ENCODE measurements around the gene FOXK2.
"Not testable (repeated sequence)": the region's sequence is repeated elsewhere in the genome, so short reads cannot be mapped to it uniquely, and the experiment has no call there.

FOXK2 gene

DNA sequence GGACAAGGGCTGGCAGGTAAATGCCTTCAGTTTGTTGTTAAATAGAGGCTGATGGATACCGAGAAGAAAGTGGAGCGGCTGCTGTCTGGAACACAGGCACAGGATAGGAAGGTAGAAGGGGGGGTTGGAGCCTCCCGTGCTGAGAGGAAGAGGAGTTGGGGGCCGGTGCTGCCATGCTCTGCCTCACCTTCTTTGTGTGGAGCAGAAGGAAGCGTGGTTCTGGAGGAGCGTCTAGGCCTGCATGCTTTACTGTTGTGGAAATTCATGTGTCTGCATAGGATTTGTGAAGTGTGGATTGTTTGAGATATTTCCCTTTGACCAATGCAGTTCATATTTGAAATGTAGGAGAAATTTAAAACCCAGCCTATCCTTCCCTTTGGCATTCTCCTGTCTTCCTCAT lies 52.3 kb downstream of the FOXK2 start:
- DNase-seq (ENCODE audit: extremely low read depth, low read depth) = no peak
- TF ChIP-seq, protein P1, sequence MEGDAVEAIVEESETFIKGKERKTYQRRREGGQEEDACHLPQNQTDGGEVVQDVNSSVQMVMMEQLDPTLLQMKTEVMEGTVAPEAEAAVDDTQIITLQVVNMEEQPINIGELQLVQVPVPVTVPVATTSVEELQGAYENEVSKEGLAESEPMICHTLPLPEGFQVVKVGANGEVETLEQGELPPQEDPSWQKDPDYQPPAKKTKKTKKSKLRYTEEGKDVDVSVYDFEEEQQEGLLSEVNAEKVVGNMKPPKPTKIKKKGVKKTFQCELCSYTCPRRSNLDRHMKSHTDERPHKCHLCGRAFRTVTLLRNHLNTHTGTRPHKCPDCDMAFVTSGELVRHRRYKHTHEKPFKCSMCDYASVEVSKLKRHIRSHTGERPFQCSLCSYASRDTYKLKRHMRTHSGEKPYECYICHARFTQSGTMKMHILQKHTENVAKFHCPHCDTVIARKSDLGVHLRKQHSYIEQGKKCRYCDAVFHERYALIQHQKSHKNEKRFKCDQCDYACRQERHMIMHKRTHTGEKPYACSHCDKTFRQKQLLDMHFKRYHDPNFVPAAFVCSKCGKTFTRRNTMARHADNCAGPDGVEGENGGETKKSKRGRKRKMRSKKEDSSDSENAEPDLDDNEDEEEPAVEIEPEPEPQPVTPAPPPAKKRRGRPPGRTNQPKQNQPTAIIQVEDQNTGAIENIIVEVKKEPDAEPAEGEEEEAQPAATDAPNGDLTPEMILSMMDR (IDR thresholded peaks at IDR 0.05; ENCODE audit: low read depth, low read length) = no peak

DNA sequence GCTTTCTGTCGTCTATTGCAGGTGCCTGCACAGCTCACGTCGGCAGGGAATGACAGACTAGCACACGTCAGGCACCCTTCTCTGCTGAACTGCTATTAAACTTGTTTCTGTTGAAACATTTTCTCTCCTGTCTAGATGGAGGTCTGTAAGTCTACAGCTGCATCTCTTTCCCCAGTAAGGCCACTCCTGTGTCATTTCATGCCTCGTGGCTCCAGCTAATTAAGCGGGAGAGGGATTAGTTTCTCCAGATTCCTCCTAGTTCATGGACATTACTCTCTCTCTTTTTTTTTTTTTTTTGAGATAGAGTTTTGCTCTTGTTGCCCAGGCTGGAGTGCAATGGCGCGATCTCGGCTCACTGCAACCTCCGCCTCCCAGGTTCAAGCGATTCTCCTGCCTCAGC lies 54.5 kb downstream of the FOXK2 start:
- no peak for DNase-seq (ENCODE audit: extremely low read depth, low read depth)
- TF ChIP-seq, protein P1 (IDR thresholded peaks at IDR 0.05; ENCODE audit: low read depth, low read length) = no peak

DNA sequence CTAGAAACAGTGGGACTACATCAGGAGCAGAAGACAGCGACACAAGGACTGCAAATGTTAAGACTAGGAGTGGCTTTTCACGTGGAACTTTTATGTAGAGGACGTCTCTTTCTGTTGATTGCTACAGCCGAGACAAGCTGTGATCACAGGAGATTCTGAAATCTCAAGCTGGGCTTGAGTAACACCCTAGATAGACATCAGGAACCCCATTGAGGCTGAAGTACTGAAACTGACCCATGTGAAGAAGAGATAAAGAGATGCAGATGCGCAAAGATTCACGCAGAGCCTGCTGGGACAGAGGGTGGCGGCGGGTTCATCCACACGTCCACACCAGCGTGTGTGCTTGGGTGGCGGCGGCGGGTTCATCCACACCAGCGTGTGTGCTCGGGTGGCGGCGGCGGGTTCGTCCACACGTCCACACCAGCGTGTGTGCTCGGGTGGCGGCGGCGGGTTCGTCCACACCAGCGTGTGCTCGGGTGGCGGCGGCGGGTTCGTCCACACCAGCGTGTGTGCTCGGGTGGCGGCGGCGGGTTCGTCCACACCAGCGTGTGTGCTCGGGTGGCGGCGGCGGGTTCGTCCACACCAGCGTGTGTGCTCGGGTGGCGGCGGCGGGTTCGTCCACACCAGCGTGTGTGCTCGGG lies 56.2 kb downstream of the FOXK2 start:
- not testable (repeated sequence) for DNase-seq (ENCODE audit: extremely low read depth, low read depth)

DNA sequence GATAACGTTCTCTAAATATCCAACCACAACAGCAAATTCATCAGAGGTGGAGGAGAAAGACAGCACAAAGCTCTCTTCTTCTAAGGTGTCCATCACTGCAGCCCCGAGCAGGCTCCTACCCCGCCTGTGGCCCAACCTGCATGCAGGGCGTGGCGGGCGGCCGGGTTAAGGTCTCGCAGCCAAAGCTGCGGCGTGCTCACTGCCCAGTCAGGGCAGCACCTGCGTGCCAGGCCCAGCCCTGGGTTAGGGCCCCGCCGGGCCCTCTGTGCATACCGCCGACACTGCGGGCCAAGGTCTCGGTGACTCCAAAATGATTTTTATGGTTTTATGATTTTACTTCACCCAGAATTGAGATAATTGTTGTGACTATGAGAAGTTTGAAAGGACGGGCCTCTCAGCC lies 57.8 kb downstream of the FOXK2 start:
- TF ChIP-seq, protein P1 (IDR thresholded peaks at IDR 0.05; ENCODE audit: low read depth, low read length) = no peak
- no peak for DNase-seq (ENCODE audit: extremely low read depth, low read depth)

DNA sequence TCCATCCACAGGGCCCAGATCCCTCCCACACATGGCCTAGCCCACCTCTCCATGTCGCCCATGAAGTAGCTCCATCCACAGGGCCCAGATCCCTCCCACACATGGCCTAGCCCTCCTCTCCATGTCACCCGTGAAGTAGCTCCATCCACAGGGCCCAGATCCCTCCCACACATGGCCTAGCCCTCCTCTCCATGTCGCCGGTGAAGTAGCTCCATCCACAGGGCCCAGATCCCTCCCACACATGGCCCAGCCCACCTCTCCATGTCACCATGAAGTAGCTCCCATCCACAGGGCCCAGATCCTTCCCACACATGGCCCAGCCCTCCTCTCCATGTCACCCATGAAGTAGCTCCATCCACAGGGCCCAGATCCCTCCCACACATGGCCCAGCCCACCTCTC lies 60.4 kb downstream of the FOXK2 start:
- not testable (repeated sequence) for DNase-seq (ENCODE audit: extremely low read depth, low read depth)

DNA sequence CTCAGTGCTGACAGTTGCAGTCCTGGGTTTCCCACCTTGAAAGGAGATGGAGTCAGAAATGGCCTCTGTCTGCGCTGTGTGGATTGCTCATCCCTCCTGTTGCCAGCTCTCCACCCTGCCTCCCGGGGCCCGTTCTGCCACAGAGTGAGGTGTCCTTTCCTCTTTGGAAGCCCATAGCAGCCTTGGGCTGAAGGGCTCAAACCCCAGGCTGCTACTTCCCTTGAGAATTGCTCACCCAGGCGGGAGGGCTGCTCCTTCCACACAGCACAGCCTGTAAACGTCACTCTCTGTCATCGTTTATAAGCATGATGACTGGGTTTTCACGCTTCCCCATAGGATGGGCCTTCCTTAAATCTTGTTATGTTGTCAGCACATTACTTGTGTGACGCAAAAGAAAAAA lies 62.7 kb downstream of the FOXK2 start:
- TF ChIP-seq, protein P1 (IDR thresholded peaks at IDR 0.05; ENCODE audit: low read depth, low read length) = no peak
- no peak for DNase-seq (ENCODE audit: extremely low read depth, low read depth)

DNA sequence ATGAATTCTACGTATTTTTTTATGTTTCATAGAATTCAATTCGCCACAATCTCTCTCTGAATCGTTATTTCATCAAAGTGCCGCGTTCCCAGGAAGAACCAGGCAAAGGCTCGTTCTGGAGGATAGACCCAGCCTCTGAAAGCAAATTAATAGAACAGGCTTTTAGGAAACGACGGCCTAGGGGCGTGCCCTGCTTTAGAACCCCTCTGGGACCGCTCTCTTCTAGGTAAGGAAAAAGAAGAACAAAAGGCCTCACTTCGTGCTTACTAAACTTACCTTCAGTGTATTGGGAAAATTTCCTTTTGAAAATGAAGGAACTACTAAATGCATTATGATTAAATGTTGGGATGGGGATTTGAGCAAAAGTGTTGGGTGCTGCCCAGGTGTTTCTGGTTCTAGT lies 63.2 kb downstream of the FOXK2 start:
- no peak for DNase-seq (ENCODE audit: extremely low read depth, low read depth)
- TF ChIP-seq, protein P1 (IDR thresholded peaks at IDR 0.05; ENCODE audit: low read depth, low read length) = no peak

DNA sequence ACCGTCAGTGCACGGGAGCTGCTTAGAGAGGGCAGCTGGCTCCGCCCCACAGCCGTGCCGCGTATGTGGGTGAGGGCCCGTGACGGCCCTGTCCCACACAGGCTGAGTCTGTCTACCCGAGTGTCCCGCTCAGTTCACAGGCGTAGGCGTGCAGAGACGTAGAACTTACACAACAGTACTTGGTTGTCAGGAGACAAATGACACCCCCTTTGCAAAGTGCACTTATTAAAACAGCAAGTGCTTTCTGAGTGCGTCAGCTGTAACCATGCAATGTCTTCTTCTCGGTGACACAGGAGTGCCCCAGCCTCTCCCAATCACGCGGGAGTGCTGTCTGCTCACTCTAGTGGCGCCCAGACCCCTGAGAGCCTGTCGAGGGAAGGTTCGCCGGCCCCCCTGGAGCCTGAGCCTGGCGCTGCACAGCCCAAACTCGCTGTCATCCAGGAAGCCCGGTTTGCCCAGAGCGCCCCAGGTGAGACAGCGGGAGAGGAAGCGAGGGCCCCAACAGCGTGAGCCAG lies 64.2 kb downstream of the FOXK2 start:
- TF ChIP-seq, protein P1 (IDR thresholded peaks at IDR 0.05; ENCODE audit: low read depth, low read length) = no peak
- no peak for DNase-seq (ENCODE audit: extremely low read depth, low read depth)

DNA sequence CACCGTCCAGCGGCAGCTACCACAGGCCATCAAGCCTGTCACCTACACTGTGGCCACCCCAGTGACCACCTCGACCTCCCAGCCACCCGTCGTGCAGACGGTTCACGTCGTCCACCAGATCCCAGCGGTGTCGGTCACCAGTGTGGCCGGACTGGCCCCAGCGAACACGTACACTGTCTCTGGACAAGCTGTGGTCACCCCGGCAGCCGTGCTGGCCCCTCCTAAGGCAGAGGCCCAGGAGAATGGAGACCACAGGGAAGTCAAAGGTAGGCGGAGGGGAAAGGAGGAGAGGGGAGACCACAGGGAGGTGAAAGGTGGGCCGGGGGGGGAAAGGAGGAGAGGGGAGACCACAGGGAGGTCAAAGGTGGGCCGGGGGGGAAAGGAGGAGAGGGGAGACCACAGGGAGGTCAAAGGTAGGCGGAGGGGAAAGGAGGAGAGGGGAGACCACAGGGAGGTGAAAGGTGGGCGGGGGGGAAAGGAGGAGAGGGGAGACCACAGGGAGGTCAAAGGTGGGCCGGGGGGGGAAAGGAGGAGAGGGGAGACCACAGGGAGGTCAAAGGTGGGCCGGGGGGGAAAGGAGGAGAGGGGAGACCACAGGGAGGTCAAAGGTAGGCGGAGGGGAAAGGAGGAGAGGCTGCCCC lies 66.5 kb downstream of the FOXK2 start:
- DNase-seq (ENCODE audit: extremely low read depth, low read depth) = not testable (repeated sequence)
